OCI-LY7 (cell line): ENCODE measurements around the gene KIF3C.
"Not testable (repeated sequence)": the region's sequence is repeated elsewhere in the genome, so short reads cannot be mapped to it uniquely, and the experiment has no call there.

Experiments used
- EZH2phosphoT487 ChIP-seq: fragments of 200-600 bp; sonication (generic); IDR thresholded peaks from 2 replicates; pipeline ENCODE4 v1.6.1; 2018; ENCODE audit warnings: low read depth, borderline replicate concordance, mild to moderate bottlenecking, mixed run types, antibody characterized with exemption, low read length, moderate library complexity, mixed read lengths
- TF ChIP-seq, protein P1 (sequence below): fragments of 200-600 bp; sonication (generic); conservative IDR thresholded peaks from 2 replicates; pipeline ENCODE4 v1.5.1; 2014; ENCODE audit warnings: mild to moderate bottlenecking, antibody characterized with exemption, low read length, moderate library complexity, mixed read lengths

DNA sequence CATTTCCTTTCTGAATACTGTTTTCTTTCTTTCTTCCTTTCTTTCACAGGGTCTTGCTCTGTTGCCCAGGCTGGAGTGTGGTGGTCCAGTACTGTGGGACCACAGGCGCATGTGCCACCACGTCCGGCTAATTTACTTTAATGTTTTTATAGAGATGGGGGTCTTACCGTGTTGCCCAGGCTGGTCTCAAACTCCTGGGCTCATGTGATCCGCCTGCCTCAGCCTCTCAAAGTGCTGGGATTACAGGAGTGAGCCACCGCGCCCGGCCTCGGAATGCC lies 68.7 kb downstream of the KIF3C start:
- TF ChIP-seq, protein P1, sequence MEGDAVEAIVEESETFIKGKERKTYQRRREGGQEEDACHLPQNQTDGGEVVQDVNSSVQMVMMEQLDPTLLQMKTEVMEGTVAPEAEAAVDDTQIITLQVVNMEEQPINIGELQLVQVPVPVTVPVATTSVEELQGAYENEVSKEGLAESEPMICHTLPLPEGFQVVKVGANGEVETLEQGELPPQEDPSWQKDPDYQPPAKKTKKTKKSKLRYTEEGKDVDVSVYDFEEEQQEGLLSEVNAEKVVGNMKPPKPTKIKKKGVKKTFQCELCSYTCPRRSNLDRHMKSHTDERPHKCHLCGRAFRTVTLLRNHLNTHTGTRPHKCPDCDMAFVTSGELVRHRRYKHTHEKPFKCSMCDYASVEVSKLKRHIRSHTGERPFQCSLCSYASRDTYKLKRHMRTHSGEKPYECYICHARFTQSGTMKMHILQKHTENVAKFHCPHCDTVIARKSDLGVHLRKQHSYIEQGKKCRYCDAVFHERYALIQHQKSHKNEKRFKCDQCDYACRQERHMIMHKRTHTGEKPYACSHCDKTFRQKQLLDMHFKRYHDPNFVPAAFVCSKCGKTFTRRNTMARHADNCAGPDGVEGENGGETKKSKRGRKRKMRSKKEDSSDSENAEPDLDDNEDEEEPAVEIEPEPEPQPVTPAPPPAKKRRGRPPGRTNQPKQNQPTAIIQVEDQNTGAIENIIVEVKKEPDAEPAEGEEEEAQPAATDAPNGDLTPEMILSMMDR, result not testable (repeated sequence)
- TF ChIP-seq EZH2phosphoT487, result not testable (repeated sequence)
